Measurements from ENCODE around the gene COL21A1.

COL21A1 gene

GRCh38 chr6:56173228-56173627, 74.2 kb downstream of the COL21A1 start:
- no peak for DNase-seq

- DNase-seq = no peak
These were observed 75.2 kb downstream of the COL21A1 start for GRCh38 chr6:56172144-56172543.

- no peak for DNase-seq
These were observed 78.0 kb downstream of the COL21A1 start for GRCh38 chr6:56169366-56169765.

- no peak for DNase-seq
These were observed 78.8 kb downstream of the COL21A1 start for GRCh38 chr6:56168596-56168995.

GRCh38 chr6:56162081-56162480, 85.3 kb downstream of the COL21A1 start:
- no peak for DNase-seq

- DNase-seq = no peak
These were observed 86.9 kb downstream of the COL21A1 start for GRCh38 chr6:56160489-56160888.

GRCh38 chr6:56158571-56158970, 88.8 kb downstream of the COL21A1 start:
- no peak for DNase-seq

- DNase-seq = no peak
These were observed 90.7 kb downstream of the COL21A1 start for GRCh38 chr6:56156643-56157042.

- DNase-seq = no peak
These were observed 91.7 kb downstream of the COL21A1 start for GRCh38 chr6:56155634-56156141.

- no peak for DNase-seq
These were observed 93.3 kb downstream of the COL21A1 start for GRCh38 chr6:56154076-56154475.

GRCh38 chr6:56152611-56153010, 94.8 kb downstream of the COL21A1 start:
- no peak for DNase-seq

GRCh38 chr6:56151609-56152224, 95.7 kb downstream of the COL21A1 start:
- DNase-seq = no peak

GRCh38 chr6:56148488-56149186, 98.7 kb downstream of the COL21A1 start:
- DNase-seq = no peak

- no peak for DNase-seq
These were observed 99.6 kb downstream of the COL21A1 start for GRCh38 chr6:56147766-56148165.

- DNase-seq = no peak
These were observed 101.3 kb downstream of the COL21A1 start for GRCh38 chr6:56146086-56146485.

GRCh38 chr6:56145616-56146015, 101.8 kb downstream of the COL21A1 start:
- DNase-seq = no peak

- no peak for DNase-seq
These were observed 102.6 kb downstream of the COL21A1 start for GRCh38 chr6:56144538-56145324.

- DNase-seq = no peak
These were observed 103.6 kb downstream of the COL21A1 start for GRCh38 chr6:56143796-56144195.

GRCh38 chr6:56140090-56140489, 107.3 kb downstream of the COL21A1 start:
- no peak for DNase-seq

GRCh38 chr6:56115715-56116114, 131.7 kb downstream of the COL21A1 start:
- no peak for DNase-seq

- no peak for DNase-seq
These were observed 138.2 kb downstream of the COL21A1 start for GRCh38 chr6:56109149-56109548.

GRCh38 chr6:56106231-56106630, 141.1 kb downstream of the COL21A1 start:
- no peak for DNase-seq

- no peak for DNase-seq
These were observed 142.8 kb downstream of the COL21A1 start for GRCh38 chr6:56104591-56104990.

- no peak for DNase-seq
These were observed 145.2 kb downstream of the COL21A1 start for GRCh38 chr6:56102216-56102615.
